Neural crest cell (in vitro differentiated cells): ENCODE data around the gene FLRT2. TPM values are rescaled to one million over a fixed set of nuclear protein-coding genes. Genes with fewer than 3 reads are reported as not detected.

Source experiments
- DNase-seq: peaks from one replicate; pipeline ENCODE4 v3.0.0; 2021; ENCODE audit warnings: low read depth, mixed read lengths, low spot score
- H3K27ac Mint-ChIP-seq: one replicate; pipeline ENCODE4 v1.8.0; 2021; ENCODE audit warnings: mild to moderate bottlenecking, mixed read lengths; ENCODE audit not compliant: unreplicated experiment
- H3K27me3 Mint-ChIP-seq: 2 replicates; pipeline ENCODE4 v1.8.0; 2021; ENCODE audit warnings: low read depth, mild to moderate bottlenecking, mixed read lengths
- H3K36me3 Mint-ChIP-seq: 2 replicates; pipeline ENCODE4 v1.8.0; 2021; ENCODE audit warnings: low read depth, mild to moderate bottlenecking, mixed read lengths
- H3K4me1 Mint-ChIP-seq: 2 replicates; pipeline ENCODE4 v1.8.0; 2021; ENCODE audit warnings: mixed read lengths
- H3K4me3 Mint-ChIP-seq: one replicate; pipeline ENCODE4 v1.8.0; 2021; ENCODE audit warnings: mild to moderate bottlenecking, mixed read lengths
- H3K9me3 Mint-ChIP-seq: 2 replicates; pipeline ENCODE4 v1.8.0; 2021; ENCODE audit warnings: mixed read lengths
- CTCF ChIP-seq: fragments of 200-600 bp; sonication (generic); conservative IDR thresholded peaks from 2 replicates; pipeline ENCODE4 v1.5.0; 2021; ENCODE audit warnings: antibody characterized with exemption, mild to moderate bottlenecking
- total RNA-seq: library from RNA; stranded (reverse); gene quantifications from 2 replicates; pipeline ENCODE4 v1.2.1, GENCODE V29; 2021

The FLRT2 gene
- total RNA-seq, 1 donor from 2014 or later = 13.5 TPM

DNA sequence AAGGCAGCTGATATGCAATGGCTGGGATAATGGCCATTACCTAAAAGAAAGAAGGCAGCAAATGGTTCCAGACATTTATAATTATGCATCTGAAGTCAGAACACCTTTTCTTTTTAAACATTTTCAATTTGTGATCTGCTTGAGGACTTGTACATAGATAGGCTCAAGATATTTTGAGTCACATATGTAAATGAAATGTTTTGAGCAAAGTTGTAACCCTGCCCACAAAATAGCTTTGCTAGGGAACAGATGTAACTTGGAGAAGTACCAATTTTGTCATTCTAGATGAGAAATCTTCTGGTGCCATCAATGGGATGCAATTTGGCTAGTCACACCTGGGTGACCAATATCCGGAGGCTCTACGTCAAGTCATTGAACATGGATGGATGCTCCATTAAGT is 123.1 kb downstream of the FLRT2 start:
- Mint-ChIP-seq H3K36me3 (no peaks in the 10 kb centered on the region), H3K4me1 (no peaks in the 10 kb centered on the region), H3K27ac (no peak overlapping the region), H3K9me3 (peaks cover 1% of the 10 kb centered on the region), H3K27me3 (no peaks in the 10 kb centered on the region), H3K4me3 (no peak overlapping the region)
- TF ChIP-seq CTCF = no peak
- DNase-seq = no peak

GRCh38 chr14:85660243-85660922 is 130.4 kb downstream of the FLRT2 start:
- Mint-ChIP-seq H3K4me1 (peaks cover 9% of the 10 kb centered on the region), H3K27ac (no peak overlapping the region), H3K36me3 (no peaks in the 10 kb centered on the region), H3K9me3 (peaks cover 2% of the 10 kb centered on the region), H3K27me3 (no peaks in the 10 kb centered on the region), H3K4me3 (no peak overlapping the region)
- no peak for TF ChIP-seq CTCF
- no peak for DNase-seq

DNA sequence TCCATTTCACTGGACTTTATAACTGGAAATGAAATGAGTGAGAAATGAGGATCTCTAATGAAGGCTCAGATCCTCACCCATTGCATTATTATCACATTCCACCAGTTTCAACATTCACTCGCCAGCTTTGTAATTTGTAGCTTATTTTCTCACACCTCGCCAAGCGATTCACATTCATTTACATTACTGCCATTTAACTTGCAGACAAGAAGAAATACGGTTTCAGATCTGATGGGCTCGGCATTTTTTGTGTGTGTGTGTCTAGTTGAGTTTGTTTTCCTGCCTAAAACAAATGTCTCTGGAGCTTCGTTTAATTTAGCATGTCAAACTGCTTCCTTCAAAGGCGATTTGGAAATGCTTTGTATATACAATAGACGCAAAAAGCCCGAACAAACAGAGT is 132.2 kb downstream of the FLRT2 start:
- H3K27ac Mint-ChIP-seq = no peak overlapping the region
- H3K4me1 Mint-ChIP-seq = peaks cover 9% of the 10 kb centered on the region
- no peak overlapping the region for H3K4me3 Mint-ChIP-seq
- no peaks in the 10 kb centered on the region for H3K36me3 Mint-ChIP-seq
- TF ChIP-seq CTCF = no peak
- no peaks in the 10 kb centered on the region for H3K27me3 Mint-ChIP-seq
- peaks cover 2% of the 10 kb centered on the region for H3K9me3 Mint-ChIP-seq
- DNase-seq = no peak

GRCh38 chr14:85663256-85663655 is 133.3 kb downstream of the FLRT2 start:
- Mint-ChIP-seq H3K27me3 (no peaks in the 10 kb centered on the region), H3K4me3 (no peak overlapping the region)

DNA sequence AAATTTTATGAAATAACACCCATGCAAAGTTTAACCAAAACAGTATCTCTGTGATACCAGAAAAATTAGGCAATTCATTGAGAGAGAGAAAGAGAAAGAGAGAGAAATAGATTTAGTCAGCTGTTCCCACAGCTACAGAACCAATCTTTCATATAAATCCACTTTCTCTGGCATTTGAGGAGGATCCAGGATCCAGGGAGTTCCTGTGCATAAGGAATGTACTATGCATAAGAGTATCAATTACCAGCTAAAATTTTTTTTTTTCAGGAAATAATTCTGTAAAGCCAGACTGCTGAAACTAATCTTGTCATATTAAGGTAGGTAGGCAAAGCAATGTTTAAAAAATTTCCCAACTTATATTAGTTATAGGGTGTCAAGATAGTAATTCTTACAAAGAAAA is 133.7 kb downstream of the FLRT2 start:
- Mint-ChIP-seq H3K27me3 (no peaks in the 10 kb centered on the region), H3K4me1 (peaks cover 9% of the 10 kb centered on the region), H3K4me3 (no peak overlapping the region), H3K9me3 (no peaks in the 10 kb centered on the region), H3K27ac (no peak overlapping the region), H3K36me3 (no peaks in the 10 kb centered on the region)
- no peak for DNase-seq
- no peak for TF ChIP-seq CTCF

More at GRCh38 chr14:85663256-85663655, 133.3 kb downstream of the FLRT2 start:
- H3K4me1 Mint-ChIP-seq = peaks cover 9% of the 10 kb centered on the region
- no peak overlapping the region for H3K27ac Mint-ChIP-seq
- H3K9me3 Mint-ChIP-seq = no peaks in the 10 kb centered on the region
- H3K36me3 Mint-ChIP-seq = no peaks in the 10 kb centered on the region
- no peak for DNase-seq
- TF ChIP-seq CTCF = no peak
